VCaP (cell line): ENCODE results near the gene GLDN.

ENCODE experiments used
- H3K27ac ChIP-seq: fragments of 450-650 bp; 2 replicates; pipeline ENCODE4 v1.5.1; 2017
- CTCF ChIP-seq: fragments of 450-650 bp; conservative IDR thresholded peaks from 2 replicates; pipeline ENCODE4 v1.5.1; 2017; ENCODE audit warnings: mild to moderate bottlenecking, moderate library complexity

GLDN gene

GRCh38 chr15:51341366-51342226 lies at the start of gene GLDN:
Gene GLDN (plus strand): TSS chr15:51341655. CDS start chr15:51341685, 30 bp downstream.
- TF ChIP-seq CTCF: no peak

GRCh38 chr15:51298620-51299019 lies 42.8 kb upstream of the GLDN start:
- no peak for TF ChIP-seq CTCF
- H3K27ac ChIP-seq: no peak overlapping the region

More at GRCh38 chr15:51341366-51342226, at the start of gene GLDN:
- H3K27ac ChIP-seq: no peak within 1 kb of the TSS

- H3K27ac ChIP-seq: no peak overlapping the region
- no peak for TF ChIP-seq CTCF
Observed at GRCh38 chr15:51299187-51300015, 42.1 kb upstream of the GLDN start.

GRCh38 chr15:51302480-51302879 lies 39.0 kb upstream of the GLDN start:
- no peak for TF ChIP-seq CTCF
- peak overlapping the region; percentile 43 for H3K27ac ChIP-seq

GRCh38 chr15:51303462-51303980 lies 37.9 kb upstream of the GLDN start:
- TF ChIP-seq CTCF: no peak
- H3K27ac ChIP-seq: peak overlapping the region; percentile 43

- no peak for TF ChIP-seq CTCF
- no peak overlapping the region for H3K27ac ChIP-seq
Observed at GRCh38 chr15:51307325-51307724, 34.1 kb upstream of the GLDN start.

- no peak for TF ChIP-seq CTCF
- no peak overlapping the region for H3K27ac ChIP-seq
Observed at GRCh38 chr15:51307811-51308210, 33.6 kb upstream of the GLDN start.
